DND-41 (cell line): Measurements from ENCODE around the gene JADE2.

Source experiments
- ATAC-seq: fragments of 200-7000 bp; cut with Tn5 transposase; 3 replicates; pipeline ENCODE4 v1.9.1; 2021; ENCODE audit warnings: low read depth; ENCODE audit not compliant: insufficient read depth
- DNase-seq: peaks from one replicate; pipeline ENCODE4 v3.0.0-alpha.2; 2020
- H2AFZ ChIP-seq: 2 replicates; pipeline ENCODE4 v1.6.0; 2012; ENCODE audit warnings: low read depth, low read length
- H3K27ac ChIP-seq: 2 replicates; pipeline ENCODE4 v1.5.1; 2012; ENCODE audit warnings: low read length, inconsistent platforms
- H3K27me3 ChIP-seq: fragments of 200-600 bp; sonication (generic); 2 replicates; pipeline ENCODE4 v1.6.0; 2012; ENCODE audit warnings: low read length, mild to moderate bottlenecking, inconsistent platforms; ENCODE audit not compliant: insufficient read depth, poor library complexity
- H3K36me3 ChIP-seq: 2 replicates; pipeline ENCODE4 v1.5.1; 2012; ENCODE audit warnings: low read length, inconsistent platforms; ENCODE audit not compliant: insufficient read depth
- H3K4me1 ChIP-seq: 2 replicates; pipeline ENCODE4 v1.5.1; 2012; ENCODE audit warnings: mild to moderate bottlenecking, low read length; ENCODE audit not compliant: insufficient read depth
- H3K4me2 ChIP-seq: 2 replicates; pipeline ENCODE4 v1.6.0; 2012; ENCODE audit warnings: mild to moderate bottlenecking, moderate library complexity, low read length, inconsistent platforms; ENCODE audit not compliant: insufficient read depth
- H3K4me3 ChIP-seq, 2 experiments: fragments of 200-600 bp in 1 of 2; shearing (Covaris generic) in 1 of 2; 2 replicates each; pipeline ENCODE4 v1.5.1; 2012 to 2016; ENCODE audit warnings: inconsistent platforms in 2 of 2, low read length in 2 of 2, mild to moderate bottlenecking in 2 of 2, low read depth in 1 of 2, moderate library complexity in 1 of 2
- H3K79me2 ChIP-seq: 2 replicates; pipeline ENCODE4 v1.6.0; 2012; ENCODE audit warnings: low read length, inconsistent platforms; ENCODE audit not compliant: insufficient read depth
- H3K9ac ChIP-seq: 2 replicates; pipeline ENCODE4 v1.6.0; 2012; ENCODE audit warnings: low read depth, mild to moderate bottlenecking, inconsistent platforms, low read length, moderate library complexity
- H3K9me3 ChIP-seq: 2 replicates; pipeline ENCODE4 v1.5.1; 2012; ENCODE audit warnings: low read length, moderate library complexity, mild to moderate bottlenecking, inconsistent platforms; ENCODE audit not compliant: insufficient read depth, severe bottlenecking
- H4K20me1 ChIP-seq: 2 replicates; pipeline ENCODE4 v1.6.0; 2012; ENCODE audit warnings: low read length; ENCODE audit not compliant: insufficient read depth
- CTCF ChIP-seq: IDR thresholded peaks from 2 replicates; pipeline ENCODE4 v1.5.1; 2012; ENCODE audit warnings: borderline replicate concordance, low read length, moderate library complexity, mild to moderate bottlenecking; ENCODE audit not compliant: poor library complexity, severe bottlenecking; ENCODE audit errors: extremely low read depth
- EZH2 ChIP-seq: IDR thresholded peaks from 3 replicates; pipeline ENCODE4 v1.6.1; 2012; ENCODE audit warnings: borderline replicate concordance, low read depth, mild to moderate bottlenecking, moderate library complexity, low read length, inconsistent platforms; ENCODE audit not compliant: severe bottlenecking

Gene JADE2

GRCh38 chr5:134608555-134608954 lies 83.1 kb downstream of the JADE2 start:
- Histone ChIP-seq H3K4me1 (no peaks in the 10 kb centered on the region), H3K4me3 (no peak overlapping the region), H3K4me2 (no peak overlapping the region), H2AFZ (no peak overlapping the region), H4K20me1 (no peaks in the 10 kb centered on the region), H3K36me3 (peaks cover 65% of the 10 kb centered on the region), H3K9me3 (no peaks in the 10 kb centered on the region), H3K79me2 (no peaks in the 10 kb centered on the region), H3K27me3 (no peaks in the 10 kb centered on the region), H3K9ac (no peak overlapping the region), H3K27ac (no peak overlapping the region)
- DNase-seq (no peak), ATAC-seq (no peak)
- TF ChIP-seq EZH2 (no peak), CTCF (no peak)

- TF ChIP-seq EZH2 (no peak), CTCF (no peak)
- H3K27me3 ChIP-seq, result no peaks in the 10 kb centered on the region
- no peak for DNase-seq
- no peak overlapping the region for H3K4me2 ChIP-seq
- no peaks in the 10 kb centered on the region for H3K4me1 ChIP-seq
- no peak for ATAC-seq
- no peak overlapping the region for H2AFZ ChIP-seq
- H3K36me3 ChIP-seq, result peaks cover 67% of the 10 kb centered on the region
- H3K27ac ChIP-seq, result no peak overlapping the region
- H3K4me3 ChIP-seq, result no peak overlapping the region
- no peaks in the 10 kb centered on the region for H3K79me2 ChIP-seq
- no peaks in the 10 kb centered on the region for H4K20me1 ChIP-seq
- H3K9ac ChIP-seq, result no peak overlapping the region
- H3K9me3 ChIP-seq, result no peaks in the 10 kb centered on the region
Observed at GRCh38 chr5:134609232-134609851, 83.9 kb downstream of the JADE2 start.

- Histone ChIP-seq H3K27ac (no peak overlapping the region), H3K27me3 (no peaks in the 10 kb centered on the region), H3K9ac (no peak overlapping the region), H3K36me3 (peaks cover 62% of the 10 kb centered on the region), H3K4me2 (no peak overlapping the region), H3K4me3 (no peak overlapping the region), H3K9me3 (no peaks in the 10 kb centered on the region), H4K20me1 (no peaks in the 10 kb centered on the region), H3K4me1 (no peaks in the 10 kb centered on the region), H2AFZ (no peak overlapping the region), H3K79me2 (no peaks in the 10 kb centered on the region)
- DNase-seq (no peak), ATAC-seq (no peak)
- TF ChIP-seq EZH2, result no peak
- TF ChIP-seq CTCF, result no peak
Observed at GRCh38 chr5:134610725-134611124, 85.3 kb downstream of the JADE2 start.
